ENCODE results near the gene PPY.

PPY gene

DNA sequence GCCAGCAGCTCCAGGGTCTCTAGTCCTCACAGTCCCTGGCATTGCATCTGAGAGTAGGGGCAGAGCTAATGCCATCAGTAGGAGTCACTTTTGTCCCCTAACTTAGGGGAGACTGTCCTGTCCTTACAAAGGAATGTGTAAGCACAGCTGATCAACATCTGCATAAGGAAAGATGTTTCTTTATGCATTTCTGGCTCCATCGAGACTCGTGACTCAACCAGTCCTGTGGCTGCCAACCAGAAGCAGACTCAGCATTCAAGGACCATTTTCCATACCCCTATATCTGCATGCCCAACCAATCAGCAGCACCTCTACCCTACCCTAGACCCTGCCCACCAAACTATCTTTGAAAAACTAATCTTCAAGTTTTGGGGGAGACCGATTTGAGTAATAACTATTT, 26.7 kb downstream of the PPY start:
- TF ChIP-seq, protein P1, sequence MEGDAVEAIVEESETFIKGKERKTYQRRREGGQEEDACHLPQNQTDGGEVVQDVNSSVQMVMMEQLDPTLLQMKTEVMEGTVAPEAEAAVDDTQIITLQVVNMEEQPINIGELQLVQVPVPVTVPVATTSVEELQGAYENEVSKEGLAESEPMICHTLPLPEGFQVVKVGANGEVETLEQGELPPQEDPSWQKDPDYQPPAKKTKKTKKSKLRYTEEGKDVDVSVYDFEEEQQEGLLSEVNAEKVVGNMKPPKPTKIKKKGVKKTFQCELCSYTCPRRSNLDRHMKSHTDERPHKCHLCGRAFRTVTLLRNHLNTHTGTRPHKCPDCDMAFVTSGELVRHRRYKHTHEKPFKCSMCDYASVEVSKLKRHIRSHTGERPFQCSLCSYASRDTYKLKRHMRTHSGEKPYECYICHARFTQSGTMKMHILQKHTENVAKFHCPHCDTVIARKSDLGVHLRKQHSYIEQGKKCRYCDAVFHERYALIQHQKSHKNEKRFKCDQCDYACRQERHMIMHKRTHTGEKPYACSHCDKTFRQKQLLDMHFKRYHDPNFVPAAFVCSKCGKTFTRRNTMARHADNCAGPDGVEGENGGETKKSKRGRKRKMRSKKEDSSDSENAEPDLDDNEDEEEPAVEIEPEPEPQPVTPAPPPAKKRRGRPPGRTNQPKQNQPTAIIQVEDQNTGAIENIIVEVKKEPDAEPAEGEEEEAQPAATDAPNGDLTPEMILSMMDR (IDR thresholded peaks at IDR 0.05; ENCODE audit: borderline replicate concordance, extremely low read depth, low read length, poor library complexity, severe bottlenecking), result no peak
- TF ChIP-seq EZH2 (IDR thresholded peaks at IDR 0.05; ENCODE audit: borderline replicate concordance, low read depth, low read length, severe bottlenecking), result no peak
- ATAC-seq (ENCODE audit: insufficient read depth, low read depth) (no peak), DNase-seq (no peak)
- no peak overlapping the region for H3K4me3 ChIP-seq (ENCODE audit: low read depth in 1 of 2, low read length in 2 of 2)
- H3K9ac ChIP-seq (ENCODE audit: low read depth, low read length), result no peak overlapping the region
- H3K79me2 ChIP-seq (ENCODE audit: insufficient read depth, low read length), result no peaks in the 10 kb centered on the region
- H4K20me1 ChIP-seq (ENCODE audit: insufficient read depth, low read length), result no peaks in the 10 kb centered on the region
- no peaks in the 10 kb centered on the region for H3K36me3 ChIP-seq (ENCODE audit: insufficient read depth, low read length)
- H3K4me2 ChIP-seq (ENCODE audit: insufficient read depth, low read length), result no peak overlapping the region
- H3K4me1 ChIP-seq (ENCODE audit: insufficient read depth, low read length), result no peaks in the 10 kb centered on the region
- no peak overlapping the region for H3K27ac ChIP-seq (ENCODE audit: low read length)
- peaks cover 23% of the 10 kb centered on the region for H3K27me3 ChIP-seq (ENCODE audit: insufficient read depth, low read length, poor library complexity)
- H3K9me3 ChIP-seq (ENCODE audit: insufficient read depth, low read length, severe bottlenecking), result no peaks in the 10 kb centered on the region
- no peak overlapping the region for H2AFZ ChIP-seq (ENCODE audit: low read depth, low read length)

DNA sequence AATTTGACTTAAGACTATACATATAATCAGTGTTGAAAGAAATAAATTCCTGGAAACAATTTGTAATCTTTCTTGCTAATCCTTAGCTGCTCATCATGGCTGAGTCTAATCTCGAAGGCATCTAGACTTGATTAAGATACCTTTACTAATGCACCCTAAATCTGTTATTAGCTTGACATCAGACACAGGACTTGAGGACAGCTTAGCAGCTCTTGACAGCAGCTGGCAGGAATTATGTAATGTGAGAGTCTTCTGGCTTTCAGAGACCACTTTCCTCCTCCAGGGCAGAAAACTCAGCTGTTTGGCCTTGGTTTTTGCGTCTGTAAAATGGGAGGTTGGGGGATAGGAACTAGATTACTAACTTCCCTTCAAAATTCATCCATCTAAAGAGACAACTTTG, 27.8 kb downstream of the PPY start:
- H4K20me1 ChIP-seq (ENCODE audit: insufficient read depth, low read length), result 0 out of 2 replicates have a peak, but pooled peaks cover 5% of the 10 kb centered on the region
- TF ChIP-seq EZH2 (IDR thresholded peaks at IDR 0.05; ENCODE audit: borderline replicate concordance, low read depth, low read length, severe bottlenecking), result no peak
- TF ChIP-seq, protein P1 (IDR thresholded peaks at IDR 0.05; ENCODE audit: borderline replicate concordance, extremely low read depth, low read length, poor library complexity, severe bottlenecking), result no peak
- no peaks in the 10 kb centered on the region for H3K36me3 ChIP-seq (ENCODE audit: insufficient read depth, low read length)
- peaks cover 23% of the 10 kb centered on the region for H3K27me3 ChIP-seq (ENCODE audit: insufficient read depth, low read length, poor library complexity)
- ATAC-seq (ENCODE audit: insufficient read depth, low read depth) (no peak), DNase-seq (no peak)
- no peak overlapping the region for H3K4me3 ChIP-seq (ENCODE audit: low read depth in 1 of 2, low read length in 2 of 2)
- H3K79me2 ChIP-seq (ENCODE audit: insufficient read depth, low read length), result no peaks in the 10 kb centered on the region
- no peaks in the 10 kb centered on the region for H3K9me3 ChIP-seq (ENCODE audit: insufficient read depth, low read length, severe bottlenecking)
- no peak overlapping the region for H2AFZ ChIP-seq (ENCODE audit: low read depth, low read length)
- H3K4me2 ChIP-seq (ENCODE audit: insufficient read depth, low read length), result no peak overlapping the region
- no peak overlapping the region for H3K9ac ChIP-seq (ENCODE audit: low read depth, low read length)
- no peaks in the 10 kb centered on the region for H3K4me1 ChIP-seq (ENCODE audit: insufficient read depth, low read length)
- H3K27ac ChIP-seq (ENCODE audit: low read length), result no peak overlapping the region

DNA sequence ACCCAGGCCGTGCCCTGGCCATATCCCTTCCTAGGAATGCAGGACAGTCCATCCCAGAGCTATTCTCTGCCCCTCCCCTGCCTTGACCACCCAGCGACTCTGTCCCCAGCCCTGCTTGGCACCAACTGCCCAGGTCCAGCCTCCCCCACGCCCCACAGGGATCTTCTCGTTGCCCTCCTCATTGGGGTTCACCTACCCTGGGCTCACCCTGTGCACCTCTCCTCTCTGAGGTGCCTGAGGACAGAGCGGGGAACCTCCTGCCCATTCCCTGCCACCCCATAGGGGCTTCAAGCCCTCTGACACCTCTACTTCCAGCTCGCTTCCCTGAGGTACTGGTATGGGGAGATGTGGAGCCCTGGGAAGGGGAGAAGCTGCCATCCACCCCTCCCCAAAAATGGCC, 28.7 kb downstream of the PPY start:
- Histone ChIP-seq H3K4me1 (ENCODE audit: insufficient read depth, low read length) (no peaks in the 10 kb centered on the region), H2AFZ (ENCODE audit: low read depth, low read length) (no peak overlapping the region), H3K9ac (ENCODE audit: low read depth, low read length) (no peak overlapping the region), H4K20me1 (ENCODE audit: insufficient read depth, low read length) (0 out of 2 replicates have a peak, but pooled peaks cover 5% of the 10 kb centered on the region), H3K4me2 (ENCODE audit: insufficient read depth, low read length) (no peak overlapping the region), H3K27ac (ENCODE audit: low read length) (no peak overlapping the region), H3K9me3 (ENCODE audit: insufficient read depth, low read length, severe bottlenecking) (no peaks in the 10 kb centered on the region), H3K79me2 (ENCODE audit: insufficient read depth, low read length) (no peaks in the 10 kb centered on the region), H3K27me3 (ENCODE audit: insufficient read depth, low read length, poor library complexity) (peaks cover 22% of the 10 kb centered on the region), H3K36me3 (ENCODE audit: insufficient read depth, low read length) (no peaks in the 10 kb centered on the region), H3K4me3 (ENCODE audit: low read depth in 1 of 2, low read length in 2 of 2) (no peak overlapping the region)
- no peak for DNase-seq
- TF ChIP-seq, protein P1 (IDR thresholded peaks at IDR 0.05; ENCODE audit: borderline replicate concordance, extremely low read depth, low read length, poor library complexity, severe bottlenecking), result no peak
- no peak for TF ChIP-seq EZH2 (IDR thresholded peaks at IDR 0.05; ENCODE audit: borderline replicate concordance, low read depth, low read length, severe bottlenecking)
- no peak for ATAC-seq (ENCODE audit: insufficient read depth, low read depth)
